Inferior parietal cortex (tissue), 1 donor: ENCODE results near the gene NAXD.
"Not testable (repeated sequence)": the region's sequence is repeated elsewhere in the genome, so short reads cannot be mapped to it uniquely, and the experiment has no call there.

Experiments used
- DNase-seq: peaks from one replicate; pipeline ENCODE4 v3.0.0-alpha.2; 2016; ENCODE audit errors: extremely low spot score

NAXD gene

DNA sequence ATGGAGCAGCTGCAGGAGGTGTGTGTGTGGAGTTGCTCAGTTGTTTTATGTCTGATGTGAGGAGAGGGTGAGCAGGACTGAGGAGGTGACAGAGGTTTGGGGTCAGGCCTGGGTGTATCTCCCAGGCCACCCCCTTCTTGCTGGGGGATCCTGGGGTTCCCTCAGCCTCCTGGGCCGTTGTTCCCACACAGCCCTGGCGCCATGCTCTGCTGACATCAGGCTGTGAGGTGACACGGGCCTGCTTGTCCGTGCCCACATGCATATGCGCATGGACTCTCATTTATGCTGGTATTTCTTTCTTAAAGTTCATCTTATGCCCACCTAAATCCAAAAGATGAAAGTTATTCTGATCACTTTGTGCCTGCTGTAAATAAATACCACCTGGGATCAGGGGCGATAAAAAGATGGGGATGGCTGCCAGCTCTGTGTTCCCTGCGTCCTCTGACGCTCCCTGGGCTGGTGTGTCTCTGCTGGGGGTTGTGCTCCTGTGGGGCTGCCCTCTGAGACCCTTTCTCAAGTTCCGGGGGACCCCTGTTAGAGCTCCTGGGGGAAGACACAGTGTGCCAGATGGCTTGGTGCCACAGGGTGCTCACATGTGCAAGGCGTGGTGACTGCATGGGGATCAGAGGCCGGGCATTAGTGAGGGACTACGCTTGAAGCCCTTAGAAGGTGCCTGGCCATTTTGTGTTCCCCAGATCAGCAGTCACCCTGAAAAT is 12.6 kb downstream of the NAXD start:
- no peak for DNase-seq

DNA sequence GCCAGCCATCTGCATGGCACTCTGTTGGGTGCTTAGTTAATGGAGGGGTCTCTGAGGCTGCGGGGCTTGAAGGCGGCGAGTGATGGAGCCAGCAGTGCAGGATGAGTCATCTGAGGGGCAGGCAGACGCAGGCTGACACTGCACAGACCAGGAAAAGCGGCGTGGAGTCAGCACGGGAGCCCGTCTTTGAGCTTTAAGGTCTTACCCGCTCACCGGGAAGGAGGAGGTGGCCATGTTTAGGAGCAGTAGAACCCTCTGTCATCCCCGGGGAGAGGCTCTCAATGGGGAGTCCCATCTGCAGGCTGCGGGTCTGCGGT is 13.1 kb downstream of the NAXD start:
- no peak for DNase-seq

- DNase-seq = no peak
These were observed 13.8 kb downstream of the NAXD start for GRCh38 chr13:110628952-110629701.

GRCh38 chr13:110629735-110630134 is 14.4 kb downstream of the NAXD start:
- DNase-seq = no peak

- DNase-seq = no peak
These were observed 15.3 kb downstream of the NAXD start for GRCh38 chr13:110630566-110631119.

- DNase-seq = not testable (repeated sequence)
These were observed 16.9 kb downstream of the NAXD start for GRCh38 chr13:110632255-110632654.

- DNase-seq = no peak
These were observed 18.4 kb downstream of the NAXD start for GRCh38 chr13:110633776-110634175.

- DNase-seq = no peak
These were observed 19.2 kb downstream of the NAXD start for GRCh38 chr13:110634558-110634957.

GRCh38 chr13:110635405-110636002 is 20.2 kb downstream of the NAXD start:
- no peak for DNase-seq

- DNase-seq = no peak
These were observed 20.7 kb downstream of the NAXD start for GRCh38 chr13:110636053-110636475.

DNA sequence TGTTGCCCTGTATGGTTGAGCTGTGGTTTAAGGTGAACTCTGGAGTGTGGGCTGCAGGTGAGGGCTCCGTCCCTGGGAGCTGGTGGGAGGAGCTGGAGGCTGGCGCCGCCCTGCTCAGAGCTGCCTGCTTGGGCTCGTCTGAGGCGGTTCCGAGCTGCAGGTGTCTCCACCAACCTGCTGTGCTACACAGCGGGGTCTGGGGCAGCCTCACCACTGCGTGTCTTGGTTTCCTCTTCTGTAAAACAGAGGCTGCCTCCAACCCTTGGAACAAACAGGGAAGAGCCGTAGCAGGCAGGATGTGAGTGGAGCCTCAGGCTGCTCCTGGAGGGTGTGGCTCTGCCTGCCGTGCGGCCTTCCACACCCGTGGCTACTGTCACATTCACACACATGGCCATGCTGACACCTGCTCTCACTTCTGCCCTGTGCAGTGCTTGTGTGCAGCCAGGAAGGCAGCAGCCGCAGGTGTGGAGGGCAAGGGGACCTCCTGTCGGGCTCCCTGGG is 21.4 kb downstream of the NAXD start:
- DNase-seq = no peak

- no peak for DNase-seq
These were observed 21.9 kb downstream of the NAXD start for GRCh38 chr13:110637275-110637674.

DNA sequence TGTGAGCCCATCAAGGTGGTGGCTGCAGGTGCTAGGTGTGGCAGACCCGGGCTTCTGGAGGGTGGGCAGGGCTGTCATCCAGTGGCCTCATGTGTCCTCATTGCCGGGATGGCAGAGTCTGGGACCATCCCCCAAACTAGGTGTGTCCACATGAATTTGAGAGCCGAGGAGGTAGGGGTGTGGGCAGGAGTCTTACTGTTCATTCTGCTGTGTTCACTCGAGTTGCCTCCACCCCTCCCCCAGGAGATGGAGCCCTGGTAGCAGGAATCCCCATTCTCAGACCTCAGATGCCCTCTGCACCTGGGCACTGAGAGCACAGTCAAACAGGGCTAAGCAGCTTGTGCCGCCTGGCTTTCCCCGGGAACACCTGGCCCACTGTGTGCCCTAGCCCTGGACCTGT is 22.4 kb downstream of the NAXD start:
- DNase-seq = no peak

GRCh38 chr13:110638257-110638656 is 22.9 kb downstream of the NAXD start:
- no peak for DNase-seq

GRCh38 chr13:110638814-110639806 is 23.8 kb downstream of the NAXD start:
- no peak for DNase-seq

GRCh38 chr13:110639935-110640334 is 24.6 kb downstream of the NAXD start:
- no peak for DNase-seq

DNA sequence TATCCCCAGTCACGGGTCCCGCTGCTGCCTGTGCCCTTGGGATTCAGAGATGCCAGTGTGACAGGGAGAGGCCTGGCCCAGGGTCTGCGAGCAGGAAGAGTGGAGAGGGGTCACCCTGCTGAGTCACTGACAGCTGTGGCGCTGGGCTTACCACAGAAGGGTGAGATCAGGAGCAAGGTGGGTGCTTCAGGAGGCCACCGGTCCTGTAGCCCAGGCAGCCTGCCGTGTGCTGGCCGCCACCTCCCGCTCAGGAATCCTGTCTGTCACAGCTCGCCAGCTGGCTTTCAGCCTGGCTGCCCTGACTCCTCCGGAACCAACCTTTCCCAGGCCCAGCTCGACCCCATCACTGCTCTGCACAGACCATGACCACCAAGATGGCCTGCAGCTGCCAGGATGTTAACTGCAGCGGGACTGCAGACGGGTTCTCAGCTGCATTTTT is 25.3 kb downstream of the NAXD start:
- DNase-seq = no peak

- no peak for DNase-seq
These were observed 26.0 kb downstream of the NAXD start for GRCh38 chr13:110641055-110642015.

DNA sequence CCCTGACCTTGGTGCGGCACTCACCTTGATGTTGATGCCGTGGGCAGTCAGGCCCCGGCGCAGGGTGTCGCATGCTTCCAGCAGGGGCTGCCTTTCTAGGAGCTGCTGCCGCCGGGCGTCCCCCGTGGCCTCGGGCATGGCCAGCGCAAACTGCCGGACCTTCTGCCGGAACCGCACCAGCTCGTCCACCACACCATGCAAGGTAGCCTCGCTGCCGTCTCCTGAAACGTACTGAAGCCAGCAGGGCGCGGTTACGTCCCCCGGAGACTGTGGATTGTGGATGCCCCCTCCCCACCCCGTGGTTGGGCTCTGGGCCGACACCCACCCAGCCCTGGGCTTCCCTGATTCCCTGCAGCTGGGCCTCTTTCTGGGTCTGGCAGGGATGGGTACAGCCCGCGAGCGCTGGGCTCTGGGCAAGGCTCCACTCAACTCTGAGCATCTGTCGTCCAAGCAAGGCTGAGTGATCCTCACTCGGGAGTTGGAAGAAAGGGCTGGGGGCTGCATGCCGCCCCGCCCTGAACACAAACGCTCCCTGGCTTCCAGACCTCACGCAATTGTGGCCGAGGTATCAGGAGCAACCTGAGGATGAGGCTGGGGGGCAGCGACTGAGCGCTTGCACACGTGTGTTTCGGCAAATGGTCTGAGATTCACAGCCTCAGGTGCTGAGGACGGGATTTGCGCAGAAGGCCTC is 27.1 kb downstream of the NAXD start:
- no peak for DNase-seq
